Right lobe of liver (tissue), 6 donors: Measurements from ENCODE around the gene LRBA. TPM values are rescaled to one million over a fixed set of nuclear protein-coding genes. Genes with fewer than 3 reads are reported as not detected.

ENCODE experiments used
- ATAC-seq, 4 donors: fragments of 200-7000 bp; cut with Tn5 transposase; one replicate each; pipeline ENCODE4 v1.9.1; 2020; ENCODE audit warnings: mild to moderate bottlenecking in 4 of 4, moderate library complexity in 4 of 4
- DNase-seq, 3 donors: peaks; one replicate each; pipeline ENCODE4 v3.0.0-alpha.2; 2020
- H3K27ac ChIP-seq, 3 donors: fragments of 200-600 bp; one replicate each; pipeline ENCODE4 v1.8.0; 2022
- H3K27me3 ChIP-seq, 2 donors: fragments of 200-600 bp; one replicate each; pipeline ENCODE4 v1.8.0; 2022
- H3K36me3 ChIP-seq, 4 donors: fragments of 200-600 bp; sonication (generic) in 1 of 4; one replicate each; pipeline versions ENCODE4 v1.5.1 to v1.8.0; 2017 to 2022; ENCODE audit warnings: control low read depth in 1 of 4
- H3K4me1 ChIP-seq, 4 donors: fragments of 200-600 bp; sonication (generic) in 1 of 4; one replicate each; pipeline versions ENCODE4 v1.5.1 to v1.8.0; 2017 to 2022; ENCODE audit warnings: control low read depth in 1 of 4
- H3K4me3 ChIP-seq, 3 donors: fragments of 200-600 bp; one replicate each; pipeline ENCODE4 v1.8.0; 2022
- H3K9me3 ChIP-seq, 4 donors: fragments of 200-600 bp; sonication (generic) in 1 of 4; one replicate each; pipeline versions ENCODE4 v1.5.1 to v1.8.0; 2017 to 2022; ENCODE audit warnings: control low read depth in 1 of 4
- POLR2A ChIP-seq: fragments of 450-650 bp; IDR thresholded peaks from one replicate; pipeline ENCODE4 v1.6.1; 2017; ENCODE audit warnings: antibody characterized with exemption, mild to moderate bottlenecking
- WGBS: methylation state at CpG from one replicate; pipeline ENCODE4 v1.1.6; 2018; ENCODE audit warnings: low coverage, low lambda C conversion rate; ENCODE audit not compliant: insufficient coverage; ENCODE audit errors: missing lambda C conversion rate; 5-methylcytosine and 5-hydroxymethylcytosine counted together
- intact Hi-C, 2 donors: fragments of 100-400 bp; cut with DNase I; formaldehyde crosslinking; loops; one replicate each; pipeline versions ENCODE4 v1.11.2 to v1.14.1; 2022
- total RNA-seq, 6 experiments: library from RNA; depleted of rRNA in 2 of 6; stranded (reverse); fragments of >200 nt in 2 of 6; fragmentation: NEBNext Ultra II Directional in 3 of 6; extraction: Animal tissue kit (Norgen Biotek cat#: 25700) in 3 of 6; gene quantifications; one replicate each; pipeline versions ENCODE4 v1.1.0 to v1.2.4, GENCODE V29; 2016 to 2023
- TF ChIP-seq, protein P1 (sequence below), 4 donors: fragments of 200-600 bp in 3 of 4; fragments of 450-650 bp in 1 of 4; IDR thresholded peaks; one replicate each; pipeline versions ENCODE4 v1.5.1 to v1.8.0; 2016 to 2022; ENCODE audit warnings: antibody characterized with exemption in 4 of 4, mild to moderate bottlenecking in 2 of 4
- donor health status: DM: no; HTN: yes; CAD: no.
- donor health status: DM: no; HTN: no; CAD: no.
- donor health status: DM: no; HTN: no; CAD: no.
- donor health status: DM: no; HTN: yes; CAD: no.
- donor health status: DM: no; HTN: yes; CAD: no.

LRBA gene
- total RNA-seq, 6 experiments from 2014 or later: 18.9 to 48.1 (median 24.5) TPM

DNA sequence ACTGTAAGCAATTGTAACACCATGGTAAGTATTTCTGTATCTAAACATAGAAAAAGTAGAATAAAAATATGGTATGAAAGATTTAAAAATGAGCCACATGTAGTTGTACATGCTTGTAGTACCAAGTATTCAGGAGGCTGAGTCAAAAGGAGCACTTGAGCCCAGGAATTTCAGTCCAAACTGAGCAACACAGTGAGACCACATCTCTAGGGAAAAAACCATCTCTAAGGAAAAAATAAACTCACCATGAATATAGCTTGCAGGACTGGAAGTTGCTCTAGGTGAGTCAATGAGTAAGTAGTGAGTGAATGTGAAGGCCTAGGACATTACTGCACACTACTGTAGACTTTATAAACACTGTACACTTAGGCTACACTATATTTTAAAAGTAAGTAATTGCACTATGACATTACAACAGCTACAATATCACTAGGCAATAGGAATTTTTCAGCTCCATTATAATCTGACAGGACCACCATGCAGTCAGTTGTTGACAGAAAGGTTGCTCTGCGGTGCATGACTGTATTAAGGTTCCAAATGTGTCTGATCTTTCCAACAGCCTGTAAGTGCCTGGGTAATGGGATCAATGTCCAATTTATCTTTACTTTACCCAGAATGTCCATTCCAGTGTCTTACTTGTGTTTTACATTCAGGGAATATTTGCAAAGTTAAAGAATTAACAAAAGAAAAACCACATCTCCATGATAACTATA is 28.9 kb upstream of the LRBA start:
- no peak for TF ChIP-seq POLR2A
- TF ChIP-seq, protein P1, sequence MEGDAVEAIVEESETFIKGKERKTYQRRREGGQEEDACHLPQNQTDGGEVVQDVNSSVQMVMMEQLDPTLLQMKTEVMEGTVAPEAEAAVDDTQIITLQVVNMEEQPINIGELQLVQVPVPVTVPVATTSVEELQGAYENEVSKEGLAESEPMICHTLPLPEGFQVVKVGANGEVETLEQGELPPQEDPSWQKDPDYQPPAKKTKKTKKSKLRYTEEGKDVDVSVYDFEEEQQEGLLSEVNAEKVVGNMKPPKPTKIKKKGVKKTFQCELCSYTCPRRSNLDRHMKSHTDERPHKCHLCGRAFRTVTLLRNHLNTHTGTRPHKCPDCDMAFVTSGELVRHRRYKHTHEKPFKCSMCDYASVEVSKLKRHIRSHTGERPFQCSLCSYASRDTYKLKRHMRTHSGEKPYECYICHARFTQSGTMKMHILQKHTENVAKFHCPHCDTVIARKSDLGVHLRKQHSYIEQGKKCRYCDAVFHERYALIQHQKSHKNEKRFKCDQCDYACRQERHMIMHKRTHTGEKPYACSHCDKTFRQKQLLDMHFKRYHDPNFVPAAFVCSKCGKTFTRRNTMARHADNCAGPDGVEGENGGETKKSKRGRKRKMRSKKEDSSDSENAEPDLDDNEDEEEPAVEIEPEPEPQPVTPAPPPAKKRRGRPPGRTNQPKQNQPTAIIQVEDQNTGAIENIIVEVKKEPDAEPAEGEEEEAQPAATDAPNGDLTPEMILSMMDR (IDR thresholded peaks at IDR 0.05): no peak
- no peaks in the 10 kb centered on the region for H3K36me3 ChIP-seq
- intact Hi-C loops: no loop called here
- DNase-seq (no peak), ATAC-seq (no peak)
- H3K4me1 ChIP-seq: no peaks in the 10 kb centered on the region
- 83% methylated on average over 1 of the region's 1 CpG for WGBS
- no peak overlapping the region for H3K4me3 ChIP-seq
- no peaks in the 10 kb centered on the region for H3K27me3 ChIP-seq
- H3K9me3 ChIP-seq: no peaks in the 10 kb centered on the region
- no peak overlapping the region for H3K27ac ChIP-seq

DNA sequence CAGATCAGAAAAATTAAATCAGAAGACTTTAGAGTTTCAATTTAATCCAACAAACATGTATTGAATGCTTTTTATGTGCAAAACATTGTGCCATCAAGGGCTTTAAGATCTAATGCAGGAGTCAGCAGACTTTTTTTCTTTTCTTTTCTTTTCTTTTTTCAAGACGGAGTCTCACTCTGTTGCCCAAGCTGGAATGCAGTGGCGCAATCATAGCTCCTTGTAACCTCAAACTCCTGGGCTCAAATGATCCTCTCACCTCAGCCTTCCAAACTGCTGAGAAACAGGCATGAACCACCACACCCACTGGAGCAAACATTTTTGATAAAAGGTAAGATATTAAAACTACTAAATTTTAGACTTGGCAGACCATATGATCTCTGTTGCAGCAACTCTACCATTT is 24.6 kb upstream of the LRBA start:
- intact Hi-C loops: no loop called here
- Histone ChIP-seq H3K9me3 (no peaks in the 10 kb centered on the region), H3K36me3 (no peaks in the 10 kb centered on the region), H3K27me3 (no peaks in the 10 kb centered on the region), H3K27ac (no peak overlapping the region), H3K4me3 (no peak overlapping the region), H3K4me1 (no peaks in the 10 kb centered on the region)
- no peak for ATAC-seq
- no peak for DNase-seq
- TF ChIP-seq, protein P1 (IDR thresholded peaks at IDR 0.05): no peak
- no peak for TF ChIP-seq POLR2A
- 85% methylated on average over 2 of the region's 2 CpGs for whole genome bisulfite sequencing

DNA sequence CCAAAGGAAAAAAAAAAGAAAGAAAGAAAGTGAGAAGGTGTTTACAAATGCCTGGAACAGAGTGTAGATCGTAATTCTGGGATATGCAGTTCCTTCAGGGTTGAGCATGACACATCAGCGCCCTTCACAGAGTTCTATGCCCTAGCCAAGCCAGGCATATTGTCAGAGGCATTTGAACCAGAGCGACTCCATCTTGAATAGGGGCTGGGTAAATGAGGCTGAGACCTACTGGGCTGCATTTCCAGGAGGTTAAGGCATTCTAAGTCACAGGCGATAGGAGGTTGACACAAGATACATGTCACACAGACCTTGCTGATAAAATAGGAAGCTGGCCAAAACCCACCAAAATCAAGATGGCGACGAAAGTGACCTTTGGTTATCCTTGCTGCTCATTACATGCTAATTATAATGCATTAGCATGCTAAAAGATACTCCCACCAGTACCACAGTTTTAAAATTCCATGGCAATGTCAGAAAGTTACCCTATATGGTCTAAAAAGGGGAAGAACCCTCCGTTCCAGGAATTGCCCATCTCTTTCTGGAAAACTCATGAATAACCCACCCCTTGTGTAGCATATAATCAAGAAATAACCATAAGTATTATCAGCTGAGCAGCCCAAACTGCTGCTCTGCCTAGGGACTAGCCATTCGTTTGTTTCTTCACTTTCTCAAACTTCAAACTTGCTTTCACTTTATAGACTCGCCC is 23.5 kb upstream of the LRBA start:
- H3K36me3 ChIP-seq: no peaks in the 10 kb centered on the region
- H3K27me3 ChIP-seq: no peaks in the 10 kb centered on the region
- WGBS: 87% methylated on average over 8 of the region's 9 CpGs
- H3K9me3 ChIP-seq: no peaks in the 10 kb centered on the region
- ATAC-seq (no peak), DNase-seq (no peak)
- intact Hi-C loops: no loop called here
- no peak overlapping the region for H3K4me3 ChIP-seq
- no peak for TF ChIP-seq POLR2A
- TF ChIP-seq, protein P1 (IDR thresholded peaks at IDR 0.05): no peak
- no peaks in the 10 kb centered on the region for H3K4me1 ChIP-seq
- H3K27ac ChIP-seq: no peak overlapping the region

DNA sequence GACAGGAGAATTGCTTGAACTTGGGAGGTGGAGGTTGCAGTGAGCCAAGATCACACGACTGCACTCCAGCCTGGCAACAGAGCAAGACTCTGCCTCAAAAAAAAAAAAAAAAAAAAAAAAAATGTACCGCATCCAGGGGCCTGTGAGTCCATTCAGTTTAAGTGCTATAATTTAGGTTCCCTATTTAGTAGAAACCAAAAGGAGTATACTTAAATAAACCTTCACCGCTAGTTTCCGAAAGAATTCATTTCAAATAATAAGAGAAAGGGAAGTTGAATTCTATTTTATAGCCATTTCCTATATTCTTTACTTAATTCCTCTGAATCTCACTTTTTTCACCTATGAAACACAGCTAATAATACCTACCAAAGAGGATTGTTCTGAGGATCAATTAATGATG is 20.8 kb upstream of the LRBA start:
- Histone ChIP-seq H3K27ac (no peak overlapping the region), H3K36me3 (no peaks in the 10 kb centered on the region), H3K4me3 (no peak overlapping the region), H3K4me1 (no peaks in the 10 kb centered on the region), H3K9me3 (no peaks in the 10 kb centered on the region), H3K27me3 (no peaks in the 10 kb centered on the region)
- no peak for TF ChIP-seq POLR2A
- TF ChIP-seq, protein P1 (IDR thresholded peaks at IDR 0.05): no peak
- DNase-seq (no peak), ATAC-seq (no peak)
- WGBS: 82% methylated on average over 3 of the region's 4 CpGs
- intact Hi-C loops: no loop called here
